Stomach (tissue), 4 donors: Measurements from ENCODE around the gene SPOP.

ENCODE experiments used
- EP300 ChIP-seq: sonication (generic); formaldehyde crosslinking; IDR thresholded peaks from one replicate; pipeline ENCODE4 v1.6.1; 2017; ENCODE audit warnings: antibody characterized with exemption
- POLR2A ChIP-seq, 4 donors: fragments of 450-650 bp; IDR thresholded peaks; one replicate each; pipeline ENCODE4 v1.6.1; 2016; ENCODE audit warnings: antibody characterized with exemption in 4 of 4, control low read depth in 2 of 4, mild to moderate bottlenecking in 1 of 4, moderate library complexity in 1 of 4
- TF ChIP-seq, protein P1 (sequence below), 7 experiments: fragments of 450-650 bp in 4 of 7; fragments of 200-600 bp in 3 of 7; sonication (generic) in 3 of 7; IDR thresholded peaks; one replicate each; pipeline ENCODE4 v1.5.1; 2016 to 2019; ENCODE audit warnings: antibody characterized with exemption in 7 of 7, control low read depth in 2 of 7, mild to moderate bottlenecking in 1 of 7

DNA sequence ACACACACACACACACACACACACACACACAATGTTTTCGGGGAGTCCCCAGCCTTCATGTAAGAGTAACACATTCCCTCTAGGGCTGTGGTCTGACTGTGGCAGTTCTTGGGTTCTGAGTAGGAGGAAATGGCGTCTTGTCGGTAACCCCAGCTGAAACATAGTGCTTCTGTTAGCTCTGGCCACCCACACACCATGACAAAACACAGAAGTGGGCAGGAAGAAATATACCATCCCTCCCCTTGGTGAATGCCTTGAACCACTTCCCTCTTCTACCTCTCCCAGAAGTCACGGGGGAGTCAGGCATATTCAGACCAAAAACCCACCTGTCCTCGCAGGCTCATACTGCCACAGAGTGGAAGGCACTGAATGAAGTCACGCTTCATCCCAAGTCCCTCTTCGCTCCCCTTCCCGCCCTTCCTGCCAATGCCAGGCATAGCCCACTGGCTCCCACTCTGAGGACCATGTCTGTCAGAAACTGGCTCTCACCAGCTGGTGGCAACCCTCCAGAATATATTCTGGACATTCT lies 18.4 kb upstream of the SPOP start:
- no peak for TF ChIP-seq POLR2A (IDR thresholded peaks at IDR 0.05)
- TF ChIP-seq, protein P1, sequence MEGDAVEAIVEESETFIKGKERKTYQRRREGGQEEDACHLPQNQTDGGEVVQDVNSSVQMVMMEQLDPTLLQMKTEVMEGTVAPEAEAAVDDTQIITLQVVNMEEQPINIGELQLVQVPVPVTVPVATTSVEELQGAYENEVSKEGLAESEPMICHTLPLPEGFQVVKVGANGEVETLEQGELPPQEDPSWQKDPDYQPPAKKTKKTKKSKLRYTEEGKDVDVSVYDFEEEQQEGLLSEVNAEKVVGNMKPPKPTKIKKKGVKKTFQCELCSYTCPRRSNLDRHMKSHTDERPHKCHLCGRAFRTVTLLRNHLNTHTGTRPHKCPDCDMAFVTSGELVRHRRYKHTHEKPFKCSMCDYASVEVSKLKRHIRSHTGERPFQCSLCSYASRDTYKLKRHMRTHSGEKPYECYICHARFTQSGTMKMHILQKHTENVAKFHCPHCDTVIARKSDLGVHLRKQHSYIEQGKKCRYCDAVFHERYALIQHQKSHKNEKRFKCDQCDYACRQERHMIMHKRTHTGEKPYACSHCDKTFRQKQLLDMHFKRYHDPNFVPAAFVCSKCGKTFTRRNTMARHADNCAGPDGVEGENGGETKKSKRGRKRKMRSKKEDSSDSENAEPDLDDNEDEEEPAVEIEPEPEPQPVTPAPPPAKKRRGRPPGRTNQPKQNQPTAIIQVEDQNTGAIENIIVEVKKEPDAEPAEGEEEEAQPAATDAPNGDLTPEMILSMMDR (IDR thresholded peaks at IDR 0.05) = no peak
- no peak for TF ChIP-seq EP300
